Adrenal gland (tissue), 12 donors: ENCODE measurements around the gene HYI. TPM values are rescaled to one million over a fixed set of nuclear protein-coding genes. Genes with fewer than 3 reads are reported as not detected.

ENCODE experiments used
- DNase-seq, 7 donors: peaks; one replicate each; pipeline ENCODE4 v3.0.0-alpha.2; 2019 to 2020
- H3K27ac ChIP-seq, 5 donors: fragments of 200-600 bp; sonication (generic) in 4 of 5; 1 replicate in 3 of 5; 2 replicates in 2 of 5; pipeline versions ENCODE4 v1.5.1 to v1.8.0; 2016 to 2020; ENCODE audit warnings: mild to moderate bottlenecking in 1 of 5
- H3K27me3 ChIP-seq: fragments of 200-600 bp; 2 replicates; pipeline ENCODE4 v1.8.0; 2021
- H3K36me3 ChIP-seq, 2 donors: fragments of 200-600 bp; replicated peaks in 1 of 2; 1 replicate in 1 of 2; 2 replicates in 1 of 2; pipeline versions ENCODE4 v1.5.1 to v1.8.0; 2018 to 2022
- H3K4me1 ChIP-seq, 2 donors: fragments of 200-600 bp; replicated peaks in 1 of 2; 1 replicate in 1 of 2; 2 replicates in 1 of 2; pipeline versions ENCODE4 v1.5.1 to v1.8.0; 2018 to 2021
- H3K4me3 ChIP-seq, 4 donors: fragments of 200-600 bp; sonication (generic) in 3 of 4; one replicate each; pipeline ENCODE4 v1.5.1; 2016 to 2018
- H3K9me3 ChIP-seq, 3 donors: fragments of 200-600 bp; sonication (generic) in 1 of 3; replicated peaks in 1 of 3; 1 replicate in 2 of 3; 2 replicates in 1 of 3; pipeline versions ENCODE4 v1.5.1 to v1.8.0; 2016 to 2021
- CTCF ChIP-seq, 6 experiments: fragments of 450-650 bp in 4 of 6; fragments of 200-600 bp in 2 of 6; sonication (generic) in 1 of 6; IDR thresholded peaks; 1 replicate in 5 of 6; 2 replicates in 1 of 6; pipeline versions ENCODE4 v1.5.1 to v1.8.0; 2016 to 2021; ENCODE audit warnings: antibody characterized with exemption in 6 of 6, mild to moderate bottlenecking in 2 of 6, moderate library complexity in 1 of 6
- POLR2A ChIP-seq, 2 donors: fragments of 450-650 bp; IDR thresholded peaks; one replicate each; pipeline ENCODE4 v1.6.1; 2017; ENCODE audit warnings: antibody characterized with exemption in 2 of 2, mild to moderate bottlenecking in 2 of 2, moderate library complexity in 1 of 2
- WGBS, 4 donors: extraction: QIAGEN DNeasy Blood & Tissue Kit in 2 of 4; methylation state at CpG; one replicate each; pipeline versions ENCODE4 v1.1.5 to v1.1.7; 2013 to 2017; 5-methylcytosine and 5-hydroxymethylcytosine counted together
- intact Hi-C, 2 donors: fragments of 100-400 bp; cut with DNase I; formaldehyde crosslinking; loops; one replicate each; pipeline versions ENCODE4 v1.14.1 to v1.15.0; 2022 to 2023
- polyA plus RNA-seq, 3 donors: library from polyadenylated mRNA; stranded (reverse); fragments of 200-250 nt in 2 of 3; fragments of 350-450 nt in 1 of 3; fragmentation: Illumina TruSeq in 1 of 3; extraction: RNeasy Lipid Tissue Mini Kit (QIAGEN cat#74804) in 1 of 3; gene quantifications; one replicate each; pipeline ENCODE4 v1.2.3, GENCODE V29; 2013 to 2014
- total RNA-seq, 9 donors: library from RNA; depleted of rRNA in 4 of 9; stranded (reverse); fragments of >200 nt in 4 of 9; fragments of 120-200 nt in 1 of 9; fragmentation: NEBNext Ultra II Directional in 1 of 9; extraction: Animal tissue kit (Norgen Biotek cat#: 25700) in 1 of 9; gene quantifications; one replicate each; pipeline versions ENCODE4 v1.1.0 to v1.2.4, GENCODE V29; 2013 to 2023
- donor health status: healthy with polysubstance abuse.
- donor health status: Bipolar disorder and iron deficiency.
- donor health status: DM: yes; HTN: yes; CAD: no.
- donor health status: DM: no; HTN: no; CAD: no.
- donor health status: DM: no; HTN: no; CAD: no.
- donor health status: DM: yes; HTN: yes; CAD: no.

HYI gene
- total and polyA plus RNA-seq, 12 donors = 24.7 to 209 (median 51.9) TPM

- TF ChIP-seq POLR2A (IDR thresholded peaks at IDR 0.05) = no peak
- no peak for TF ChIP-seq CTCF (IDR thresholded peaks at IDR 0.05)
- DNase-seq = peak in 3 of 7 donors; percentile 12 to 42 (median 21)
- H3K27me3 ChIP-seq = no peaks in the 10 kb centered on the region
- 95 to 96% (median 95%) methylated on average over 12 to 16 of the region's 16 CpGs for WGBS, 4 donors
- H3K4me1 ChIP-seq = peaks cover 0 to 6% of the 10 kb centered on the region in 2 donors
- no peaks in the 10 kb centered on the region for H3K9me3 ChIP-seq
- intact Hi-C loops = no loop called here
- H3K36me3 ChIP-seq = peaks cover 0 to 81% of the 10 kb centered on the region in 2 donors
- H3K27ac ChIP-seq = no peak overlapping the region
- no peak overlapping the region for H3K4me3 ChIP-seq
Measured at GRCh38 chr1:43443197-43443946, 10.4 kb downstream of the HYI start.

- TF ChIP-seq POLR2A (IDR thresholded peaks at IDR 0.05) (no peak), CTCF (IDR thresholded peaks at IDR 0.05) (no peak)
- H3K9me3 ChIP-seq = no peaks in the 10 kb centered on the region
- peaks cover 0 to 75% of the 10 kb centered on the region in 2 donors for H3K36me3 ChIP-seq
- intact Hi-C loops = no loop called here
- WGBS, 4 donors = 92 to 94% (median 93%) methylated on average over 10 to 12 of the region's 12 CpGs
- DNase-seq = peak in 4 of 7 donors; percentile 8 to 49 (median 16)
- H3K27ac ChIP-seq = no peak overlapping the region
- no peak overlapping the region for H3K4me3 ChIP-seq
- peaks cover 0 to 6% of the 10 kb centered on the region in 2 donors for H3K4me1 ChIP-seq
- H3K27me3 ChIP-seq = no peaks in the 10 kb centered on the region
Measured at GRCh38 chr1:43442756-43443155, 11.0 kb downstream of the HYI start.

GRCh38 chr1:43441894-43442637, 11.7 kb downstream of the HYI start:
- TF ChIP-seq CTCF (IDR thresholded peaks at IDR 0.05) = no peak
- no peak for TF ChIP-seq POLR2A (IDR thresholded peaks at IDR 0.05)
- Histone ChIP-seq H3K36me3 (peaks cover 0 to 72% of the 10 kb centered on the region in 2 donors), H3K9me3 (no peaks in the 10 kb centered on the region), H3K4me1 (peaks cover 0 to 6% of the 10 kb centered on the region in 2 donors), H3K27ac (no peak overlapping the region), H3K4me3 (no peak overlapping the region), H3K27me3 (no peaks in the 10 kb centered on the region)
- intact Hi-C loops = no loop called here
- DNase-seq = peak in 4 of 7 donors; percentile 10 to 49 (median 18)
- WGBS, 4 donors = 90 to 93% (median 92%) methylated on average over 11 to 18 of the region's 18 CpGs

GRCh38 chr1:43441166-43441893, 12.4 kb downstream of the HYI start:
- Histone ChIP-seq H3K27me3 (no peaks in the 10 kb centered on the region), H3K36me3 (peaks cover 0 to 66% of the 10 kb centered on the region in 2 donors), H3K27ac (no peak overlapping the region), H3K4me3 (no peak overlapping the region), H3K4me1 (peaks cover 0 to 6% of the 10 kb centered on the region in 2 donors), H3K9me3 (no peaks in the 10 kb centered on the region)
- 94 to 99% (median 97%) methylated on average over 15 of the region's 15 CpGs for WGBS, 4 donors
- peak in 4 of 7 donors; percentile 5 to 48 (median 14) for DNase-seq
- no peak for TF ChIP-seq POLR2A (IDR thresholded peaks at IDR 0.05)
- TF ChIP-seq CTCF (IDR thresholded peaks at IDR 0.05) = no peak
- intact Hi-C loops = no loop called here
